C4-2B (cell line): ENCODE measurements around the gene COX4I1.
"Not testable (repeated sequence)": the region's sequence is repeated elsewhere in the genome, so short reads cannot be mapped to it uniquely, and the experiment has no call there.

Experiments used
- H3K27ac ChIP-seq: fragments of 450-650 bp; 2 replicates; pipeline ENCODE4 v1.5.1; 2017
- ZFX ChIP-seq: fragments of 450-650 bp; IDR thresholded peaks from 2 replicates; pipeline ENCODE4 v1.6.1; 2017
- TF ChIP-seq, protein P1 (sequence below): fragments of 450-650 bp; conservative IDR thresholded peaks from 2 replicates; pipeline ENCODE4 v1.5.1; 2017; ENCODE audit warnings: mild to moderate bottlenecking

The COX4I1 gene

DNA sequence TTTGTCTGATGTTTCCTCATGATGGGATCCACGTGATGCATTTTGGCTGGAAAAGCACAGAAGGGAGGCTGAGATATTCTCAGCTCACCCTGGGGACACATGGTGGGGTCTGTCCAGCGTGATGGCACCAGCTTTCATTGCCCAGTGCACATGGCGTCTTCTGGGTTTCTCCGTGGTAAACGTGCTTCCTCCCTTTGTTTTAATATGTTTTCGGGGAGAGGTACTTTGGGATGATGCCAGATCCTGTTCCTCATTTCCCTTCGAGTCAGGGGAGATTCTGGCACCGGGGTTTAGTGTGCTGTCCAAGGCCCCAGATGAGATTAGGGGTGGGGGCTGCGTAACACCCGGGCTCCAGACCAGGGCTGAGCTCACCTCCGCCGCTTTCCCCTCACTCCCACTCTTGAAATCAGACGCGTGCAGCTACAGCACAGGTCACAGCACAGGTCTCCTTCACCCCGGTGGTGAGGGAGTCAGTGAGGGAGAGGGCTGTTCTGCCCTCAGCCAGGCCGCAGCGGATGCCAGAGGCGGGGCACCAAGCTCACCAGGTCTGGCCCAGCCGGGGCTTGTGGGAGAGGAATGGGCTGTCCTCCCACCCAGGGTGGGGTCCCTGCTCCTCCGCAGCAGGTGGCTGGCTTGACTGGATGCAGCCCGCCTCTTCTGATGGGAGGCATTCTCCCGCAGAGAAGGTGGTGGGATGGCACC lies 33.9 kb downstream of the COX4I1 start:
- TF ChIP-seq, protein P1, sequence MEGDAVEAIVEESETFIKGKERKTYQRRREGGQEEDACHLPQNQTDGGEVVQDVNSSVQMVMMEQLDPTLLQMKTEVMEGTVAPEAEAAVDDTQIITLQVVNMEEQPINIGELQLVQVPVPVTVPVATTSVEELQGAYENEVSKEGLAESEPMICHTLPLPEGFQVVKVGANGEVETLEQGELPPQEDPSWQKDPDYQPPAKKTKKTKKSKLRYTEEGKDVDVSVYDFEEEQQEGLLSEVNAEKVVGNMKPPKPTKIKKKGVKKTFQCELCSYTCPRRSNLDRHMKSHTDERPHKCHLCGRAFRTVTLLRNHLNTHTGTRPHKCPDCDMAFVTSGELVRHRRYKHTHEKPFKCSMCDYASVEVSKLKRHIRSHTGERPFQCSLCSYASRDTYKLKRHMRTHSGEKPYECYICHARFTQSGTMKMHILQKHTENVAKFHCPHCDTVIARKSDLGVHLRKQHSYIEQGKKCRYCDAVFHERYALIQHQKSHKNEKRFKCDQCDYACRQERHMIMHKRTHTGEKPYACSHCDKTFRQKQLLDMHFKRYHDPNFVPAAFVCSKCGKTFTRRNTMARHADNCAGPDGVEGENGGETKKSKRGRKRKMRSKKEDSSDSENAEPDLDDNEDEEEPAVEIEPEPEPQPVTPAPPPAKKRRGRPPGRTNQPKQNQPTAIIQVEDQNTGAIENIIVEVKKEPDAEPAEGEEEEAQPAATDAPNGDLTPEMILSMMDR: no peak
- no peak for TF ChIP-seq ZFX
- no peak overlapping the region for H3K27ac ChIP-seq

DNA sequence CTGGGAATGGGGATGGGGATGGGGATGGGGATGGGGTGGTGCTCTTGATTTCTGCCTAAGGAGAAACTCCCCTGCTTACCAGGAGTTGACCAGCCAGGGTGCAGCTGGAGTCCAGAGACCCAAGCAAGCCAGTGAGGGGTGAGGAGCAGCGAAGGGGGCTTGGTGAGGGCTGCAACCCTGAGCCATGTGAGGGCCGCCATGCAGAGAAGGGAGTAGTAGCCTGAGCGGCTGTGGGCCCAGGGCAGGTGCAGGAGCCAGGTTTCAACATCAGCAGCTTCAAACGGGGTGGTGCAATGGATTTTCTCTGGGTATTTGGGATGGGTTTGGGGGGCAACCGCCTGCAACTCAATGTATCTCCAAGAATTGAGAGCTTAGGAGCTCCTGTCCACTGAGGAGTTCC lies 35.2 kb downstream of the COX4I1 start:
- TF ChIP-seq, protein P1: no peak
- TF ChIP-seq ZFX: no peak
- no peak overlapping the region for H3K27ac ChIP-seq

DNA sequence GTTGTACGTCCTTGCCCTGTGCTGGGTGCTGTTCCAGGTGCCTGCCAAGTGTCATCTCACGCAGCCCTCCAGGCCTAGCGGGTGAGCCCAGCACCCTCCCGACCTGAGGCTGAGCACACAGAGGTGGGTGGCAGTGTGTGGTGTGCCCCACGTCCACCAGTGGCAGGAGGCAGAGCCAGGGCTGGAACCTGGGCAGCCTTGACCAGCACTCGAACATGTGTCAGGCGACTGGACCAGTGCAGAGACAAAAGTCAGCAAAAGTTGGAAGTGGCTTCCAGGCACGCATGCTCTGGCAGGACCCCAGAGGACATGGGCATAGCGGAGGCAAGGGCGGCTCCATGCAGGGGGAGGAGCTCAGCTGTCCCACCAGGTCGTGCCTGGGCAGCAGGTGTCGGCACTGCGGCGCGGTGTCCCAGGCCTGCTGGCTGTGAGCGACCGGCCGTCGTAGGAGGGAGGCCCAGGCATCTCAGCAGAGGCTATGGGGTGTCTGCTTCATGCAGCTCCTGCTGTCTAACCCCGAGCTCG lies 35.8 kb downstream of the COX4I1 start:
- no peak overlapping the region for H3K27ac ChIP-seq
- no peak for TF ChIP-seq ZFX
- TF ChIP-seq, protein P1: no peak

DNA sequence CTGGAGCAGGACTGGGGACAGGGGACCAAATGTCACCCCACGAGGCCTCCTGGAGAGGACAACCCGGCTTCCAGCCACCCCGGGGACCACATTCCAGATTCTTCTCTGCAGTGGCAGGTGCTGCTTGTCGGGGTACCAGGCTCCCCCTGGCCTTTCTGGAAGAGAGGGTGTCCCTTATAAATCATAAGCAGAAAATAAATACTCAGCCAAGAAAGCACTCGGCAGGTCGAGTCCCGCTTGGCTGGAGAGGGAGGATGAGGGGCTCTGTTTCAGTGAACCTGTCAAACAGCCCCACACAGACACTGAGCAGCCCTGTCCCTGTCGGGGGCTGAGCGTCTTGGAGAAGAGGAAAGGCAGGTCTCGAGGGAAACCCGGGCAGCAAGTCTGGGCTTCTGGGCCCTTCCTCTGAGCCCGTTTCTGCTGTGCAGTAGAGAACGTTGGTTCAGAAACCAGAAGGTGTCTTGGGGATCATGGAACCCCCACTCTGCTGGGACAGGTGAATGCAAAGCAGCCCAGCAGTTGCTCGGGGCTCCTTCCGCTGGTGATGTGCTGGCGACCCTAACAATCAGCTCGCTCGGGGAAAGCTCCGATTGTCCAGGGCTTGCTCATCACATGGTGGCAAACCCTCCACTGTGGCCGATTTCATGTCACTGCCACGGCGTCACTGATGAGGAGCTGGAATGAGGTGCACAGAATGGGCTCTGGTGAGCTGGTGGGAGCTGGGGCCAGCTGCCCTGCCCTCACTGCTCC lies 36.6 kb downstream of the COX4I1 start:
- no peak overlapping the region for H3K27ac ChIP-seq
- no peak for TF ChIP-seq ZFX
- TF ChIP-seq, protein P1: no peak

DNA sequence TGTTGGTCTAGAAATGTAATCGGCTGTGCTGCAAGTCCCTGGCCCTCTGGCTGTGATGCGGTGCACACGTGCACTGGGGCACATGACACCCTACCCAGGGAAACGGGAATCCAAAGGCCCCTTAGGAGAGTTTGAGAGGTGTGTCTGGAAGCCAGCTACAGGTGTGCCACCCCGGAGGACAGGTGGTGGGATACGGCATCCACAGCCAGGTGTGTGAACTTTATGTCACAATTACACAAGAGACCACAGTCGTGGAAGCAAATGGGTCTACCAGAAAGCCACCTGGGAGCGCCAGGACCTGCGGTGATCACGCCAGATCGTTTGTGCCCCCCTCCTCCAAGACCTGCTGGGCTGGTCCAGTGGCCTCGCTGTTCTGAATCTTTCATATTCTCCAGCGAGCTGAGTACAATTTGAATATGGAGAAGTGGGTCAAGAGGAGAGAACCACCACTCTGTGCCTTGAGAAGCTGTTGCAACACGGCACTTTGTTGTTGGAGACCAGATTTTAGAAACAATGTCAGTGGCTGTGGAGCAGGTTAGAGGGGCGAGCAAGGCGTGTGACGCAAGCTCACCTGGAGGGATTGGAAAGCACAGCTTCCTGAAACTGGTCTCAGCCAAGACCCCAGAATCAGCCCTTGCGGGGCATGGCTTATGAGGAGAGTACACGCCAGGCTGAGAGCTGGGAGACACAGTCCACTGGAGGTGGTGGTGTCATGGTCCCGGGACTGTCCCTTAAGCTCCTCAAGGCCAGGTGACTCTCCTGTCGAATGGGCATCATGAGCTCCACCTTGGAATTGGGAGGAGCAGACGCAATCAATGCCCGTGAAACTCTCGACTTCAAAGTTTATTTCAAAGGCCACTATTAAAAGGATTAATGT lies 37.4 kb downstream of the COX4I1 start:
- TF ChIP-seq ZFX: no peak
- TF ChIP-seq, protein P1: no peak
- H3K27ac ChIP-seq: no peak overlapping the region

DNA sequence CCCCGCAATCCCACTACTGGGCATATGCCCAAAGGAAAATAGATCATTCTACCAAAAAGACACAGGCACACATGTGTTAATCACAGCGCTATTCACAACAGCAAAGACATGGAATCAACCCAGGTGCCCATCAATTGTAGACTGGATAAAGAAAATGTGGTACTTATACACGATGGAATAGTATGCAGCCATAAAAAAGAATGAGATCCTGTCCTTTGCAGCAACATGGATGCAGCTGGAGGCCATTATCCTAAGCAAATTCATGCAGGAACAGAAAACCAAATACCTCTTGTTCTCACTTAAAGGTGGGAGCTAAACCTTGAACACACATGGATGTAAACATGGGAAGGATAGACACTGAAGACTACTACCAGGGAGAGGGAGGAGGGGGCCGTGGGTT lies 38.2 kb downstream of the COX4I1 start:
- H3K27ac ChIP-seq: not testable (repeated sequence)

DNA sequence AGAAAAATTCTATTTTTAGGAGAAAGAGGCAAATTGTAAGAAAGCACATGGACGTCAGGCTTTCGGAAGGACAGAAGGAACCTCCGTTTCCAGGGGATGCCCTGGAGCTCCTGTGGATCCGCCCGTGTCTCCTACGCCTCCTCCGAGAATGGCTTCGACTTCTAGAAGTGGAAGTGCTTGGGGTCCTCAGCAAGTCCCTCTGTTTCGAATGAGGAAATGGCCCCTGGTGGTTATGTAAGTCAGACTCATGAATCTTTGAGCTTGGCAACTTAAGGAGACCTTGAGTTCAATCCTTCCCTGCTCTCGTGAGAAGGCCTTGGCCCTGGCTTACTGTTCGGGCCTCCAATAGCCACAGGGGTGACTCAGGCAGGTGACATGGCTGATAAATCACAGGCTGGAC lies 38.9 kb downstream of the COX4I1 start:
- TF ChIP-seq ZFX: no peak
- TF ChIP-seq, protein P1: no peak
- no peak overlapping the region for H3K27ac ChIP-seq
